GM12878 (cell line): ENCODE results near the gene PSMC3. TPM values are rescaled to one million over a fixed set of nuclear protein-coding genes. Genes with fewer than 3 reads are reported as not detected.

Source experiments
- ATAC-seq: fragments of 200-7000 bp; cut with Tn5 transposase; 3 replicates; pipeline ENCODE4 v1.9.1; 2020; ENCODE audit warnings: mild to moderate bottlenecking, moderate library complexity
- BruUV-seq: library from RNA; stranded (reverse); fragments of 400-500 nt; replicated peaks from 2 replicates; lab custom pipeline; 2021; lab: Mats Ljungman, UMichigan
- CTCF ChIA-PET: fragments of 300-600 bp; sonication (Branson Sonifier 250); formaldehyde crosslinking; extraction: SDS; loops from one replicate; lab custom pipeline; 2021; ENCODE audit warnings: inconsistent platforms; lab: Yijun Ruan, JAX
- POLR2A ChIA-PET: fragments of 350-600 bp; formaldehyde crosslinking; extraction: SDS; loops from one replicate; lab custom pipeline; 2021; ENCODE audit warnings: inconsistent platforms; lab: Charles Lee
- RAD21 ChIA-PET: fragments of 300-600 bp; sonication (Branson Sonifier 250); formaldehyde crosslinking; loops from one replicate; lab custom pipeline; 2023; ENCODE audit warnings: antibody characterized with exemption; ENCODE audit not compliant: unreplicated experiment; lab: Charles Lee
- SMC1A ChIA-PET: fragments of 300-600 bp; sonication (Branson Sonifier 250); formaldehyde crosslinking; loops from one replicate; lab custom pipeline; 2023; ENCODE audit not compliant: unreplicated experiment, uncharacterized antibody; lab: Charles Lee
- DNase-seq: peaks from one replicate; pipeline ENCODE4 v3.0.0-alpha.2; 2011; ENCODE audit warnings: low read depth, low spot score
- FAIRE-seq: peaks from 3 replicates; lab custom pipeline; 2011; peaks lifted over from hg19 to GRCh38; lab: Jason Lieb, UNC
- H2AFZ ChIP-seq: 2 replicates; pipeline ENCODE4 v1.6.0; 2011; ENCODE audit warnings: low read depth, low read length, control low read depth; ENCODE audit not compliant: control insufficient read depth
- H3K27ac ChIP-seq: 2 replicates; pipeline ENCODE4 v1.5.1; 2011; ENCODE audit warnings: control low read depth; ENCODE audit not compliant: control insufficient read depth, insufficient read depth
- H3K27me3 ChIP-seq, 2 experiments: replicated peaks in 1 of 2; 2 replicates each; pipeline versions ENCODE4 v1.6.0 to v1.6.1; 2011; ENCODE audit warnings: low read length in 1 of 2; ENCODE audit not compliant: control insufficient read depth in 2 of 2, insufficient read depth in 2 of 2
- H3K36me3 ChIP-seq, 2 experiments: 2 replicates each; pipeline ENCODE4 v1.5.1; 2011; ENCODE audit warnings: low read length in 1 of 2; ENCODE audit not compliant: control insufficient read depth in 2 of 2, insufficient read depth in 2 of 2
- H3K4me1 ChIP-seq: 2 replicates; pipeline ENCODE4 v1.6.1; 2011; ENCODE audit warnings: mild to moderate bottlenecking, low read length, moderate library complexity, mixed read lengths; ENCODE audit not compliant: control insufficient read depth, insufficient read depth
- H3K4me2 ChIP-seq: 2 replicates; pipeline ENCODE4 v1.6.0; 2011; ENCODE audit warnings: control low read depth; ENCODE audit not compliant: control insufficient read depth, insufficient read depth
- H3K4me3 ChIP-seq: fragments of 200-600 bp; sonication (generic); 2 replicates; pipeline ENCODE4 v1.5.1; 2016
- H3K79me2 ChIP-seq: 2 replicates; pipeline ENCODE4 v1.6.0; 2011; ENCODE audit warnings: low read length; ENCODE audit not compliant: control insufficient read depth, insufficient read depth
- H3K9ac ChIP-seq: 2 replicates; pipeline ENCODE4 v1.8.0; 2011; ENCODE audit warnings: low read length, control low read depth, mixed read lengths; ENCODE audit not compliant: control insufficient read depth, insufficient read depth
- H3K9me3 ChIP-seq: replicated peaks from 3 replicates; pipeline ENCODE4 v1.5.1; 2011; ENCODE audit warnings: mild to moderate bottlenecking, low read length; ENCODE audit not compliant: control insufficient read depth, insufficient read depth
- H4K20me1 ChIP-seq: 2 replicates; pipeline ENCODE4 v1.6.0; 2011; ENCODE audit not compliant: control insufficient read depth, insufficient read depth
- BACH1 ChIP-seq: fragments of 450-650 bp; IDR thresholded peaks from 2 replicates; pipeline ENCODE4 v1.6.1; 2017; ENCODE audit warnings: mild to moderate bottlenecking, borderline replicate concordance
- CHD1 ChIP-seq: IDR thresholded peaks from 2 replicates; pipeline ENCODE4 v1.6.1; 2012; ENCODE audit warnings: low read depth, low read length, improper control_type of control experiment
- CREB1 ChIP-seq: IDR thresholded peaks from 2 replicates; pipeline ENCODE4 v1.6.1; 2012; ENCODE audit warnings: low read depth, mild to moderate bottlenecking, inconsistent platforms
- EGR1 ChIP-seq, 2 experiments: IDR thresholded peaks; 1 replicate in 1 of 2; 2 replicates in 1 of 2; pipeline ENCODE4 v1.6.1; 2011 to 2012; ENCODE audit warnings: low read depth in 2 of 2, low read length in 2 of 2, borderline replicate concordance in 1 of 2, mild to moderate bottlenecking in 1 of 2, moderate library complexity in 1 of 2
- HSF1 ChIP-seq: fragments of 150-350 bp; IDR thresholded peaks from 2 replicates; pipeline ENCODE4 v1.6.1; 2014; ENCODE audit warnings: mild to moderate bottlenecking, low read depth, low read length
- JUNB ChIP-seq: IDR thresholded peaks from 2 replicates; pipeline ENCODE4 v1.6.1; 2016; ENCODE audit warnings: antibody characterized with exemption, mild to moderate bottlenecking
- KLF5 ChIP-seq: fragments of 450-650 bp; IDR thresholded peaks from 2 replicates; pipeline ENCODE4 v1.6.1; 2014; ENCODE audit warnings: mild to moderate bottlenecking; ENCODE audit not compliant: partially characterized antibody
- LARP7 ChIP-seq: fragments of 450-650 bp; IDR thresholded peaks from 2 replicates; pipeline ENCODE4 v1.6.1; 2017; ENCODE audit warnings: mild to moderate bottlenecking
- MAX ChIP-seq: IDR thresholded peaks from 2 replicates; pipeline ENCODE4 v1.6.1; 2012; ENCODE audit warnings: low read depth, low read length, improper control_type of control experiment
- MEF2A ChIP-seq: IDR thresholded peaks from 2 replicates; pipeline ENCODE4 v1.6.1; 2011; ENCODE audit warnings: low read depth, mild to moderate bottlenecking, low read length, moderate library complexity; ENCODE audit not compliant: insufficient read depth
- NKRF ChIP-seq: fragments of 450-650 bp; conservative IDR thresholded peaks from 2 replicates; pipeline ENCODE4 v1.6.1; 2017; ENCODE audit warnings: mild to moderate bottlenecking, moderate library complexity
- PAX5 ChIP-seq: IDR thresholded peaks from 2 replicates; pipeline ENCODE4 v1.6.1; 2011; ENCODE audit warnings: low read depth, low read length, borderline replicate concordance
- PKNOX1 ChIP-seq: fragments of 450-650 bp; IDR thresholded peaks from 2 replicates; pipeline ENCODE4 v1.6.1; 2016; ENCODE audit warnings: mild to moderate bottlenecking
- POLR2AphosphoS2 ChIP-seq: IDR thresholded peaks from 2 replicates; pipeline ENCODE4 v1.6.1; 2011; ENCODE audit warnings: low read depth, mild to moderate bottlenecking, low read length, improper control_type of control experiment, moderate library complexity
- RBBP5 ChIP-seq: fragments of 200-600 bp; sonication (generic); conservative IDR thresholded peaks from 2 replicates; pipeline ENCODE4 v1.6.1; 2016
- SIX5 ChIP-seq: IDR thresholded peaks from 2 replicates; pipeline ENCODE4 v1.6.1; 2011; ENCODE audit warnings: mild to moderate bottlenecking, low read depth, low read length, moderate library complexity; ENCODE audit not compliant: severe bottlenecking
- SPI1 ChIP-seq: IDR thresholded peaks from 2 replicates; pipeline ENCODE4 v1.6.1; 2011; ENCODE audit warnings: low read depth, mild to moderate bottlenecking, low read length, moderate library complexity, borderline replicate concordance; ENCODE audit not compliant: insufficient read depth
- SREBF2 ChIP-seq: IDR thresholded peaks from 2 replicates; pipeline ENCODE4 v1.6.1; 2012; ENCODE audit warnings: mild to moderate bottlenecking, low read length
- ZNF24 ChIP-seq: fragments of 450-650 bp; IDR thresholded peaks from 2 replicates; pipeline ENCODE4 v1.6.1; 2017; ENCODE audit warnings: antibody characterized with exemption, mild to moderate bottlenecking
- WGBS: methylation state at CpG from one replicate; pipeline ENCODE4 v1.1.6; 2016; ENCODE audit warnings: low lambda C conversion rate; ENCODE audit not compliant: insufficient replicate concordance, insufficient coverage; ENCODE audit errors: missing lambda C conversion rate; 5-methylcytosine and 5-hydroxymethylcytosine counted together
- in situ Hi-C: fragments of 300-500 bp; cut with MboI; formaldehyde crosslinking; loops from 9 replicates; pipeline ENCODE4 v1.14.3; 2018; ENCODE audit warnings: mixed read lengths
- intact Hi-C: fragments of 100-400 bp; cut with micrococcal nuclease; formaldehyde crosslinking; loops from one replicate; pipeline ENCODE4 v1.14.2; 2022; ENCODE audit not compliant: unreplicated experiment
- polyA plus RNA-seq, 11 experiments: library from polyadenylated mRNA; depleted of rRNA in 4 of 11; unstranded in 6 of 11; stranded (reverse) in 5 of 11; fragments of >200 nt; fragmentation: Nextera tagmentation in 4 of 11; fragmentation: Illumina TruSeq in 1 of 11; extraction: Ambion mirVana in 4 of 11; extraction: Trizol in 1 of 11; gene quantifications; 1 replicate in 1 of 11; 2 replicates in 10 of 11; pipeline versions ENCODE4 v1.2.1 to v1.2.3, GENCODE V29; 2011 to 2016; ENCODE audit warnings: inconsistent platforms in 2 of 11, missing spikeins in 2 of 11, low read depth in 1 of 11
- total RNA-seq, 4 experiments: library from RNA; depleted of rRNA in 3 of 4; stranded (reverse); fragments of >200 nt in 3 of 4; fragmentation: Illumina TruSeq in 1 of 4; extraction: Trizol in 1 of 4; gene quantifications; 2 replicates each; pipeline versions ENCODE4 v1.2.1 to v1.2.3, GENCODE V29; 2013 to 2021

Gene PSMC3
- total and polyA plus RNA-seq, 10 of the 15 experiments (the other 5 are each of a cell fraction or from before 2014, with no cell fraction given): 39.5 to 289 (median 155) TPM

GRCh38 chr11:47442514-47442913, 16.3 kb upstream of the PSMC3 start:
- 35% methylated on average over 8 of the region's 8 CpGs for WGBS
- RAD21 ChIA-PET: no interaction called here
- H3K36me3 ChIP-seq: no peaks in the 10 kb centered on the region
- no peak overlapping the region for H3K9ac ChIP-seq
- BruUV-seq: no TSS peak
- DNase-seq (no peak), FAIRE-seq (no peak), ATAC-seq (no peak)
- no peak overlapping the region for H2AFZ ChIP-seq
- intact Hi-C loops (no loop called here), in situ Hi-C loops (no loop called here)
- no peaks in the 10 kb centered on the region for H3K9me3 ChIP-seq
- H3K4me1 ChIP-seq: no peaks in the 10 kb centered on the region
- TF ChIP-seq ZNF24: no peak
- no peak for TF ChIP-seq EGR1 (IDR thresholded peaks at IDR 0.05; ENCODE audit: borderline replicate concordance in 1 of 2, low read depth in 2 of 2, low read length in 2 of 2)
- no peak for TF ChIP-seq SIX5
- no peak for TF ChIP-seq PKNOX1
- TF ChIP-seq MAX: no peak
- TF ChIP-seq MEF2A: no peak
- TF ChIP-seq CREB1: no peak
- TF ChIP-seq HSF1: no peak
- no peak for TF ChIP-seq JUNB
- TF ChIP-seq POLR2AphosphoS2: no peak
- no peak for TF ChIP-seq KLF5
- TF ChIP-seq NKRF: no peak
- TF ChIP-seq LARP7: no peak
- no peak for TF ChIP-seq PAX5
- no peak for TF ChIP-seq BACH1
- TF ChIP-seq SPI1: no peak
- no peak for TF ChIP-seq CHD1
- no peak for TF ChIP-seq RBBP5
- no peak for TF ChIP-seq SREBF2
- no peaks in the 10 kb centered on the region for H3K27me3 ChIP-seq
- POLR2A ChIA-PET: no interaction called here
- no peak overlapping the region for H3K4me3 ChIP-seq
- H3K27ac ChIP-seq: no peak overlapping the region
- H3K4me2 ChIP-seq: no peak overlapping the region
- H4K20me1 ChIP-seq: no peaks in the 10 kb centered on the region
- SMC1A ChIA-PET: no interaction called here
- CTCF ChIA-PET: interaction anchor here (0.7 kb wide), 1 partner anchor 14 kb away, joined by 4 read pairs; no protein-coding TSS in a partner anchor
- no peaks in the 10 kb centered on the region for H3K79me2 ChIP-seq
